Stimulated activated CD4-positive, alpha-beta T cell treated with anti-CD3 and anti-CD28 coated beads, Interleukin-4, amount 100 ng/mL, for 48 hours (primary cell): ENCODE results near the gene SENP1.

Source experiments
- DNase-seq, 2 donors: peaks; one replicate each; pipeline ENCODE4 v3.0.0-alpha.2; 2020; ENCODE audit warnings: low read depth in 2 of 2

SENP1 gene

GRCh38 chr12:48000878-48001504, 104.9 kb downstream of the SENP1 start:
- DNase-seq: no peak

GRCh38 chr12:47999816-48000215, 106.1 kb downstream of the SENP1 start:
- DNase-seq: no peak

DNA sequence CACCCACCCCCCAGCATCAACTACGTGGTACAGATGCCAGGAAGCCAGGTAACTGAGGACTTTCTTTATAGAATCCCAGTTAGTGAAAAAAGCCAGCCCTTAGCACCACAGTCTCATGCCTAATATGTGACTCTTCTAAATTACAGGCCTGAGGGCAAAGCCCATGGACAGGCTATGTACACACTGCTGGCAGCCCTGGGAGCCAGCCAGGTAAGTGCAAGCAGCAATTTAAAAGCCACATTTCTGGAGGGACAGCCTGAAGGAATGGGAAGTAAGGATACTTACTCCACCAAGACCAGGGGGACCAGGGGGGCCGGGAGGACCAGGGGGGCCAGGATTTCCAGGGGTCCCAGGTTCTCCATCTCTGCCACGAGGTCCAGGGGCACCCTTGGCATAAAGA, 108.6 kb downstream of the SENP1 start:
- no peak for DNase-seq

DNA sequence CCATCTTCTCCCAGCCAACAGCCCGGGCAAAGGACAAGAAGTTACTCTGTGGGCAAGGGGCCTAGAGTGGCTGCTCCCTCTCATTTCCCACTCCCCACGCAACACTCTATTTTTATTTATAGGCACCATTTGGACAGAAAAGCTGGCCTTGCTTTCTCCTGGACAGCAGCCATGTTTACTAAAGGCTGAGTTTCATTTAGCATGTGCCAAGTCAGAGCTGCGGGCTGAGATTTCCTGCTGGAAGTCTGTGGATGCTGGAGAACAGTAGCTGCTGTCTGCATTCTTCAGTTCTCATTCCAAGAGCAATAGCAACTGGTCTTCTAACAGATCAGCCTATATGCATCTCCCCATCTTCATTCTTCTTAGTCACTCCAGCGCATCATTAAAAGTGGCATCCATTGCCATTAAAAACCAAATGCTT, 109.9 kb downstream of the SENP1 start:
- DNase-seq: no peak

DNA sequence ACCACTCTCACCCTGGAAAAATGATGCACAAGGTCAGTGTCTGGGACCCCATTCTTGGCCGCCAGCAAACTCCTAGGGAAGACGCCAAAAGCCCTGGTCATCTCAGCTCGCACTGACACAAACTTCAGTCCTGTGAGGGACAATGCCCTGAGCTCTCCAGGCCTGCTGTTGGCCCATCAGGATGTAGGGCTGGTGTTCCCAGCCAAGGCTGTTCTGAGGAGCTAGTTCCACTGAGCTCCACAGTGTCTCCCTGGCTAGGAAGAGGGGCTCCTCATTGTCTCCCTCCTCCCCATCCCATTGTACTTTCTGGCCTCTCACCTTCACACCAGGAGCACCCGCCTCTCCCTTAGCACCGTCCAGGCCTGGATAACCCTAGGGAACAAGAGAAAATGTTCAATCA, 112.4 kb downstream of the SENP1 start:
- DNase-seq: no peak
